Panc1 (cell line): Measurements from ENCODE around the gene SIRPB1. TPM values are rescaled to one million over a fixed set of nuclear protein-coding genes. Genes with fewer than 3 reads are reported as not detected.
"Not testable (repeated sequence)": the region's sequence is repeated elsewhere in the genome, so short reads cannot be mapped to it uniquely, and the experiment has no call there.

Experiments used
- ATAC-seq: fragments of 200-7000 bp; cut with Tn5 transposase; 2 replicates; pipeline ENCODE4 v1.9.1; 2020; ENCODE audit warnings: mild to moderate bottlenecking, moderate library complexity
- BruUV-seq: library from RNA; stranded (reverse); fragments of 400-500 nt; replicated peaks from 2 replicates; lab custom pipeline; 2021; lab: Mats Ljungman, UMichigan
- CTCF ChIA-PET: fragments of 300-600 bp; sonication (Branson Sonifier 250); formaldehyde crosslinking; loops from one replicate; lab custom pipeline; 2022; ENCODE audit warnings: antibody characterized with exemption; lab: Charles Lee
- POLR2A ChIA-PET: fragments of 300-600 bp; sonication (Branson Sonifier 250); formaldehyde crosslinking; loops from one replicate; lab custom pipeline; 2022; ENCODE audit warnings: antibody characterized with exemption; lab: Charles Lee
- DNase-seq: peaks from one replicate; pipeline ENCODE4 v3.0.0-alpha.2; 2010; ENCODE audit warnings: low read depth, low spot score
- H3K27ac ChIP-seq: 2 replicates; pipeline ENCODE4 v1.5.1; 2011; ENCODE audit warnings: mild to moderate bottlenecking, low read length, inconsistent platforms
- H3K27me3 ChIP-seq: fragments of 200-500 bp; sonication (Bioruptor generic); 2 replicates; pipeline ENCODE4 v1.6.0; 2014; ENCODE audit warnings: low read length, inconsistent platforms; ENCODE audit not compliant: control insufficient read depth, insufficient read depth
- H3K36me3 ChIP-seq: fragments of 200-500 bp; sonication (Bioruptor generic); 2 replicates; pipeline ENCODE4 v1.5.1; 2014; ENCODE audit warnings: inconsistent platforms, mild to moderate bottlenecking, low read length, moderate library complexity; ENCODE audit not compliant: control insufficient read depth, insufficient read depth
- H3K4me1 ChIP-seq: 2 replicates; pipeline ENCODE4 v1.5.1; 2011; ENCODE audit warnings: inconsistent platforms, mild to moderate bottlenecking, low read length, moderate library complexity; ENCODE audit not compliant: control insufficient read depth, insufficient read depth
- H3K4me3 ChIP-seq, 2 experiments: 2 replicates each; pipeline ENCODE4 v1.5.1; 2011 to 2012; ENCODE audit warnings: low read depth in 2 of 2, low read length in 2 of 2, mild to moderate bottlenecking in 2 of 2, inconsistent platforms in 1 of 2, moderate library complexity in 1 of 2
- H3K9me3 ChIP-seq: fragments of 200-500 bp; sonication (Bioruptor generic); 2 replicates; pipeline ENCODE4 v1.5.1; 2014; ENCODE audit warnings: low read depth, mild to moderate bottlenecking, inconsistent platforms, low read length, moderate library complexity; ENCODE audit not compliant: control insufficient read depth, insufficient read depth
- POLR2AphosphoS5 ChIP-seq: IDR thresholded peaks from 2 replicates; pipeline ENCODE4 v1.6.1; 2012; ENCODE audit warnings: mild to moderate bottlenecking, low read depth, low read length, moderate library complexity
- SIN3A ChIP-seq: IDR thresholded peaks from 2 replicates; pipeline ENCODE4 v1.6.1; 2012; ENCODE audit warnings: low read depth, mild to moderate bottlenecking, low read length, moderate library complexity, borderline replicate concordance; ENCODE audit not compliant: insufficient read depth
- TCF7L2 ChIP-seq: IDR thresholded peaks from 2 replicates; pipeline ENCODE4 v1.6.1; 2011; ENCODE audit warnings: mild to moderate bottlenecking, low read depth, low read length, inconsistent platforms
- in situ Hi-C: cut with HindIII; loops from 2 replicates; pipeline ENCODE4 v1.10.0; 2016; ENCODE audit warnings: low sequenced_read_pairs, low pct_unique_long_range_greater_than_20kb
- intact Hi-C: fragments of 100-400 bp; cut with micrococcal nuclease; formaldehyde crosslinking; loops from one replicate; pipeline ENCODE4 v1.10.0; 2022; ENCODE audit not compliant: unreplicated experiment
- total RNA-seq: library from RNA; stranded (reverse); gene quantifications from one replicate; pipeline ENCODE4 v1.2.1, GENCODE V29; 2021; ENCODE audit not compliant: unreplicated experiment
- TF ChIP-seq, protein P1 (sequence below): fragments of 450-650 bp; IDR thresholded peaks from 2 replicates; pipeline ENCODE4 v1.5.1; 2017; ENCODE audit warnings: mild to moderate bottlenecking

The SIRPB1 gene
- total RNA-seq, 1 experiment from 2014 or later = 0.72 TPM

- H3K36me3 ChIP-seq, BruUV-seq, H3K4me3 ChIP-seq, POLR2A ChIA-PET, H3K4me1 ChIP-seq, H3K9me3 ChIP-seq, DNase-seq, ATAC-seq, intact Hi-C loops, CTCF ChIA-PET, H3K27ac ChIP-seq, in situ Hi-C loops, H3K27me3 ChIP-seq: not testable (repeated sequence)
Measured at GRCh38 chr20:1577313-1577712, 42.5 kb downstream of the SIRPB1 start.

GRCh38 chr20:1576641-1577040, 43.2 kb downstream of the SIRPB1 start:
- DNase-seq (no peak), ATAC-seq (no peak)
- TF ChIP-seq, protein P1, sequence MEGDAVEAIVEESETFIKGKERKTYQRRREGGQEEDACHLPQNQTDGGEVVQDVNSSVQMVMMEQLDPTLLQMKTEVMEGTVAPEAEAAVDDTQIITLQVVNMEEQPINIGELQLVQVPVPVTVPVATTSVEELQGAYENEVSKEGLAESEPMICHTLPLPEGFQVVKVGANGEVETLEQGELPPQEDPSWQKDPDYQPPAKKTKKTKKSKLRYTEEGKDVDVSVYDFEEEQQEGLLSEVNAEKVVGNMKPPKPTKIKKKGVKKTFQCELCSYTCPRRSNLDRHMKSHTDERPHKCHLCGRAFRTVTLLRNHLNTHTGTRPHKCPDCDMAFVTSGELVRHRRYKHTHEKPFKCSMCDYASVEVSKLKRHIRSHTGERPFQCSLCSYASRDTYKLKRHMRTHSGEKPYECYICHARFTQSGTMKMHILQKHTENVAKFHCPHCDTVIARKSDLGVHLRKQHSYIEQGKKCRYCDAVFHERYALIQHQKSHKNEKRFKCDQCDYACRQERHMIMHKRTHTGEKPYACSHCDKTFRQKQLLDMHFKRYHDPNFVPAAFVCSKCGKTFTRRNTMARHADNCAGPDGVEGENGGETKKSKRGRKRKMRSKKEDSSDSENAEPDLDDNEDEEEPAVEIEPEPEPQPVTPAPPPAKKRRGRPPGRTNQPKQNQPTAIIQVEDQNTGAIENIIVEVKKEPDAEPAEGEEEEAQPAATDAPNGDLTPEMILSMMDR = no peak
- no peak for TF ChIP-seq TCF7L2
- TF ChIP-seq SIN3A = no peak
- no peak for TF ChIP-seq POLR2AphosphoS5
- CTCF ChIA-PET = no interaction called here
- Histone ChIP-seq H3K36me3 (no peaks in the 10 kb centered on the region), H3K9me3 (no peaks in the 10 kb centered on the region), H3K4me3 (no peak overlapping the region), H3K27me3 (0 out of 2 replicates have a peak, but pooled peaks cover 2% of the 10 kb centered on the region), H3K27ac (no peak overlapping the region), H3K4me1 (no peaks in the 10 kb centered on the region)
- in situ Hi-C loops = no loop called here
- POLR2A ChIA-PET = no interaction called here
- intact Hi-C loops = no loop called here
- no TSS peak for BruUV-seq

DNA sequence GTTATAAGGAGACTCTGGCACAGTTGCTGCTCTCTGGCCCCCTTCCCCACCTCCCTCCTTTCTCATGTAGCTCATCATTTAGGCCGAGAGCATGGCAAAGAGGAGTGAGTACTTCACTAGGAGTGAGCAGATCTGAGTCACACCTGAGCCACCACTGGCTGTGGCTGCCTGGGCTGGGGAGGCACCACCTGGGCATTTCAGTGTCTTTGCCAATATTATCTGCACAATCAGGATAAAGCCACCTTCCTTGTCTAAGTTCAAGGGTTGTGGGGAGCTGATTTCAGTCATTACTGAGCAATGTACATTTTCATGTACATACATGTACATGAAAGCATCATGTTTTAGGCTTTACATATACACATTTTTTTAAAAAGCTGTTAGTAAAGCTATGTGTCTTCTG, 43.8 kb downstream of the SIRPB1 start:
- H3K27ac ChIP-seq, H3K36me3 ChIP-seq, H3K4me3 ChIP-seq, in situ Hi-C loops, POLR2A ChIA-PET, H3K27me3 ChIP-seq, intact Hi-C loops, ATAC-seq, DNase-seq, BruUV-seq, H3K4me1 ChIP-seq, CTCF ChIA-PET, H3K9me3 ChIP-seq: not testable (repeated sequence)

- in situ Hi-C loops, POLR2A ChIA-PET, CTCF ChIA-PET, H3K27ac ChIP-seq, ATAC-seq, BruUV-seq, DNase-seq, H3K4me3 ChIP-seq, intact Hi-C loops, H3K4me1 ChIP-seq, H3K36me3 ChIP-seq, H3K9me3 ChIP-seq, H3K27me3 ChIP-seq: not testable (repeated sequence)
Measured at GRCh38 chr20:1571583-1571982, 48.2 kb downstream of the SIRPB1 start.

Other genes with a start within 250 kb of the SIRPB1 start
- gene FKBP1A, start 227.0 kb downstream of the SIRPB1 start, total RNA-seq = 695 TPM
- gene NSFL1C, start 153.2 kb downstream of the SIRPB1 start, total RNA-seq = 151 TPM
- not detected for gene SIRPB2, start 128.6 kb downstream of the SIRPB1 start, total RNA-seq
- not detected for gene SIRPD, start 62.3 kb downstream of the SIRPB1 start, total RNA-seq
- not detected for gene SIRPG, start 37.8 kb upstream of the SIRPB1 start, total RNA-seq